GM12878 (cell line): ENCODE results near the gene OR2C1. TPM values are rescaled to one million over a fixed set of nuclear protein-coding genes. Genes with fewer than 3 reads are reported as not detected.

Experiments
- ATAC-seq: fragments of 200-7000 bp; cut with Tn5 transposase; 3 replicates; pipeline ENCODE4 v1.9.1; 2020; ENCODE audit warnings: mild to moderate bottlenecking, moderate library complexity
- BruUV-seq: library from RNA; stranded (reverse); fragments of 400-500 nt; replicated peaks from 2 replicates; lab custom pipeline; 2021; lab: Mats Ljungman, UMichigan
- CTCF ChIA-PET: fragments of 300-600 bp; sonication (Branson Sonifier 250); formaldehyde crosslinking; extraction: SDS; loops from one replicate; lab custom pipeline; 2021; ENCODE audit warnings: inconsistent platforms; lab: Yijun Ruan, JAX
- POLR2A ChIA-PET: fragments of 350-600 bp; formaldehyde crosslinking; extraction: SDS; loops from one replicate; lab custom pipeline; 2021; ENCODE audit warnings: inconsistent platforms; lab: Charles Lee
- RAD21 ChIA-PET: fragments of 300-600 bp; sonication (Branson Sonifier 250); formaldehyde crosslinking; loops from one replicate; lab custom pipeline; 2023; ENCODE audit warnings: antibody characterized with exemption; ENCODE audit not compliant: unreplicated experiment; lab: Charles Lee
- SMC1A ChIA-PET: fragments of 300-600 bp; sonication (Branson Sonifier 250); formaldehyde crosslinking; loops from one replicate; lab custom pipeline; 2023; ENCODE audit not compliant: unreplicated experiment, uncharacterized antibody; lab: Charles Lee
- DNase-seq: peaks from one replicate; pipeline ENCODE4 v3.0.0-alpha.2; 2011; ENCODE audit warnings: low read depth, low spot score
- FAIRE-seq: peaks from 3 replicates; lab custom pipeline; 2011; peaks lifted over from hg19 to GRCh38; lab: Jason Lieb, UNC
- H2AFZ ChIP-seq: 2 replicates; pipeline ENCODE4 v1.6.0; 2011; ENCODE audit warnings: low read depth, low read length, control low read depth; ENCODE audit not compliant: control insufficient read depth
- H3K27ac ChIP-seq: 2 replicates; pipeline ENCODE4 v1.5.1; 2011; ENCODE audit warnings: control low read depth; ENCODE audit not compliant: control insufficient read depth, insufficient read depth
- H3K27me3 ChIP-seq, 2 experiments: replicated peaks in 1 of 2; 2 replicates each; pipeline versions ENCODE4 v1.6.0 to v1.6.1; 2011; ENCODE audit warnings: low read length in 1 of 2; ENCODE audit not compliant: control insufficient read depth in 2 of 2, insufficient read depth in 2 of 2
- H3K36me3 ChIP-seq, 2 experiments: 2 replicates each; pipeline ENCODE4 v1.5.1; 2011; ENCODE audit warnings: low read length in 1 of 2; ENCODE audit not compliant: control insufficient read depth in 2 of 2, insufficient read depth in 2 of 2
- H3K4me1 ChIP-seq: 2 replicates; pipeline ENCODE4 v1.6.1; 2011; ENCODE audit warnings: mild to moderate bottlenecking, low read length, moderate library complexity, mixed read lengths; ENCODE audit not compliant: control insufficient read depth, insufficient read depth
- H3K4me2 ChIP-seq: 2 replicates; pipeline ENCODE4 v1.6.0; 2011; ENCODE audit warnings: control low read depth; ENCODE audit not compliant: control insufficient read depth, insufficient read depth
- H3K4me3 ChIP-seq: fragments of 200-600 bp; sonication (generic); 2 replicates; pipeline ENCODE4 v1.5.1; 2016
- H3K79me2 ChIP-seq: 2 replicates; pipeline ENCODE4 v1.6.0; 2011; ENCODE audit warnings: low read length; ENCODE audit not compliant: control insufficient read depth, insufficient read depth
- H3K9ac ChIP-seq: 2 replicates; pipeline ENCODE4 v1.8.0; 2011; ENCODE audit warnings: low read length, control low read depth, mixed read lengths; ENCODE audit not compliant: control insufficient read depth, insufficient read depth
- H3K9me3 ChIP-seq: replicated peaks from 3 replicates; pipeline ENCODE4 v1.5.1; 2011; ENCODE audit warnings: mild to moderate bottlenecking, low read length; ENCODE audit not compliant: control insufficient read depth, insufficient read depth
- H4K20me1 ChIP-seq: 2 replicates; pipeline ENCODE4 v1.6.0; 2011; ENCODE audit not compliant: control insufficient read depth, insufficient read depth
- EGR1 ChIP-seq, 2 experiments: IDR thresholded peaks; 1 replicate in 1 of 2; 2 replicates in 1 of 2; pipeline ENCODE4 v1.6.1; 2011 to 2012; ENCODE audit warnings: low read depth in 2 of 2, low read length in 2 of 2, borderline replicate concordance in 1 of 2, mild to moderate bottlenecking in 1 of 2, moderate library complexity in 1 of 2
- ESRRA ChIP-seq: IDR thresholded peaks from 2 replicates; pipeline ENCODE4 v1.6.1; 2012; ENCODE audit warnings: mild to moderate bottlenecking, low read length, improper control_type of control experiment
- GABPA ChIP-seq: IDR thresholded peaks from 2 replicates; pipeline ENCODE4 v1.6.1; 2014; ENCODE audit warnings: antibody characterized with exemption, low read depth, mild to moderate bottlenecking, inconsistent platforms
- HDGF ChIP-seq: fragments of 450-650 bp; IDR thresholded peaks from 2 replicates; pipeline ENCODE4 v1.6.1; 2016; ENCODE audit warnings: antibody characterized with exemption
- MEF2A ChIP-seq: IDR thresholded peaks from 2 replicates; pipeline ENCODE4 v1.6.1; 2011; ENCODE audit warnings: low read depth, mild to moderate bottlenecking, low read length, moderate library complexity; ENCODE audit not compliant: insufficient read depth
- NBN ChIP-seq: fragments of 450-650 bp; IDR thresholded peaks from 2 replicates; pipeline ENCODE4 v1.6.1; 2016
- SRF ChIP-seq, 2 experiments: IDR thresholded peaks; 2 replicates each; pipeline ENCODE4 v1.6.1; 2011; ENCODE audit warnings: low read depth in 2 of 2, low read length in 2 of 2, mild to moderate bottlenecking in 1 of 2, moderate library complexity in 1 of 2
- SUPT20H ChIP-seq: IDR thresholded peaks from 2 replicates; pipeline ENCODE4 v1.6.1; 2011; ENCODE audit warnings: low read depth, mild to moderate bottlenecking, low read length, moderate library complexity, borderline replicate concordance; ENCODE audit not compliant: control insufficient read depth
- YY1 ChIP-seq: IDR thresholded peaks from 2 replicates; pipeline ENCODE4 v1.6.1; 2011; ENCODE audit warnings: low read depth, mild to moderate bottlenecking, low read length
- ZNF207 ChIP-seq: fragments of 450-650 bp; IDR thresholded peaks from 2 replicates; pipeline ENCODE4 v1.6.1; 2014; ENCODE audit warnings: antibody characterized with exemption, mild to moderate bottlenecking, borderline replicate concordance
- ZZZ3 ChIP-seq: IDR thresholded peaks from 2 replicates; pipeline ENCODE4 v1.6.1; 2011; ENCODE audit warnings: low read depth; ENCODE audit not compliant: control insufficient read depth, insufficient read length
- WGBS: methylation state at CpG from one replicate; pipeline ENCODE4 v1.1.6; 2016; ENCODE audit warnings: low lambda C conversion rate; ENCODE audit not compliant: insufficient replicate concordance, insufficient coverage; ENCODE audit errors: missing lambda C conversion rate; 5-methylcytosine and 5-hydroxymethylcytosine counted together
- in situ Hi-C: fragments of 300-500 bp; cut with MboI; formaldehyde crosslinking; loops from 9 replicates; pipeline ENCODE4 v1.14.3; 2018; ENCODE audit warnings: mixed read lengths
- intact Hi-C: fragments of 100-400 bp; cut with micrococcal nuclease; formaldehyde crosslinking; loops from one replicate; pipeline ENCODE4 v1.14.2; 2022; ENCODE audit not compliant: unreplicated experiment
- polyA plus RNA-seq, 11 experiments: library from polyadenylated mRNA; depleted of rRNA in 4 of 11; unstranded in 6 of 11; stranded (reverse) in 5 of 11; fragments of >200 nt; fragmentation: Nextera tagmentation in 4 of 11; fragmentation: Illumina TruSeq in 1 of 11; extraction: Ambion mirVana in 4 of 11; extraction: Trizol in 1 of 11; gene quantifications; 1 replicate in 1 of 11; 2 replicates in 10 of 11; pipeline versions ENCODE4 v1.2.1 to v1.2.3, GENCODE V29; 2011 to 2016; ENCODE audit warnings: inconsistent platforms in 2 of 11, missing spikeins in 2 of 11, low read depth in 1 of 11
- total RNA-seq, 4 experiments: library from RNA; depleted of rRNA in 3 of 4; stranded (reverse); fragments of >200 nt in 3 of 4; fragmentation: Illumina TruSeq in 1 of 4; extraction: Trizol in 1 of 4; gene quantifications; 2 replicates each; pipeline versions ENCODE4 v1.2.1 to v1.2.3, GENCODE V29; 2013 to 2021
- TF ChIP-seq, protein P1 (sequence below): fragments of 450-650 bp; IDR thresholded peaks from 2 replicates; pipeline ENCODE4 v1.6.1; 2017; ENCODE audit warnings: mild to moderate bottlenecking, moderate library complexity
- TF ChIP-seq, protein P2 (sequence below): fragments of 450-650 bp; IDR thresholded peaks from 2 replicates; pipeline ENCODE4 v1.6.1; 2014; ENCODE audit warnings: mild to moderate bottlenecking

OR2C1 gene
- total and polyA plus RNA-seq, 10 of the 15 experiments (the other 5 are each of a cell fraction or from before 2014, with no cell fraction given) = 0.05 to 0.21 (median 0.14) TPM; not detected in 5

DNA sequence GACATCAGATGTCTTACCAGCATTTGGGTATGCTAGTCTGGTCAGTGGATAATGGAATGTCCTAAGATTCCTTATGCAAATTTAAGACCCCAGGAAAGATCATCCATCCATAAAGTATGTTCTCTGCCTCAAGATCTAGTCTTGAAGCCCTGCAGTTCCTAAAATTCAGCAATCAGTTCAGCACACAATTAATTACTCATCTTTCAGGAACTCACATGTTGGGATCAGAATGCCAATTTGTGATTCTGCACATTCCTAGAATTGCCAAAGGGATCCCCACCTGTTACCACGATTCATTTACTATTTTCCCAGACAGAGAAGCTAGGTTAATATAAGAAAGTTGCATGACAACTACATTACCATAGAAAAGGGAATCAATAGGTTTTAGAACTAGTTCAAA, 3.2 kb downstream of the OR2C1 start:
- in situ Hi-C loops (no loop called here), intact Hi-C loops (no loop called here)
- WGBS = 5% methylated on average over 1 of the region's 1 CpG
- H3K9ac ChIP-seq = no peak overlapping the region
- no peak overlapping the region for H3K27ac ChIP-seq
- H3K4me3 ChIP-seq = no peak overlapping the region
- no peaks in the 10 kb centered on the region for H3K36me3 ChIP-seq
- no peaks in the 10 kb centered on the region for H3K4me1 ChIP-seq
- H3K4me2 ChIP-seq = no peak overlapping the region
- no peaks in the 10 kb centered on the region; a peak in 1 of 4 replicates for H3K27me3 ChIP-seq
- no peak overlapping the region for H2AFZ ChIP-seq
- no peaks in the 10 kb centered on the region for H4K20me1 ChIP-seq
- ATAC-seq = no peak
- RAD21 ChIA-PET = no interaction called here
- POLR2A ChIA-PET = no interaction called here
- no peak for DNase-seq
- no peak for FAIRE-seq
- SMC1A ChIA-PET = interaction anchor here (0.5 kb wide), 1 partner anchor 150 kb away, joined by 3 read pairs; no protein-coding TSS in a partner anchor
- TF ChIP-seq ZZZ3 = no peak
- no peak for TF ChIP-seq YY1
- TF ChIP-seq SUPT20H = no peak
- no peak for TF ChIP-seq GABPA
- no peak for TF ChIP-seq MEF2A
- TF ChIP-seq ZNF207 = no peak
- no peak for TF ChIP-seq EGR1 (IDR thresholded peaks at IDR 0.05; ENCODE audit: borderline replicate concordance in 1 of 2, low read depth in 2 of 2, low read length in 2 of 2)
- TF ChIP-seq SRF (IDR thresholded peaks at IDR 0.05; ENCODE audit: low read depth in 2 of 2, low read length in 2 of 2) = no peak
- TF ChIP-seq NBN = no peak
- TF ChIP-seq, protein P1, sequence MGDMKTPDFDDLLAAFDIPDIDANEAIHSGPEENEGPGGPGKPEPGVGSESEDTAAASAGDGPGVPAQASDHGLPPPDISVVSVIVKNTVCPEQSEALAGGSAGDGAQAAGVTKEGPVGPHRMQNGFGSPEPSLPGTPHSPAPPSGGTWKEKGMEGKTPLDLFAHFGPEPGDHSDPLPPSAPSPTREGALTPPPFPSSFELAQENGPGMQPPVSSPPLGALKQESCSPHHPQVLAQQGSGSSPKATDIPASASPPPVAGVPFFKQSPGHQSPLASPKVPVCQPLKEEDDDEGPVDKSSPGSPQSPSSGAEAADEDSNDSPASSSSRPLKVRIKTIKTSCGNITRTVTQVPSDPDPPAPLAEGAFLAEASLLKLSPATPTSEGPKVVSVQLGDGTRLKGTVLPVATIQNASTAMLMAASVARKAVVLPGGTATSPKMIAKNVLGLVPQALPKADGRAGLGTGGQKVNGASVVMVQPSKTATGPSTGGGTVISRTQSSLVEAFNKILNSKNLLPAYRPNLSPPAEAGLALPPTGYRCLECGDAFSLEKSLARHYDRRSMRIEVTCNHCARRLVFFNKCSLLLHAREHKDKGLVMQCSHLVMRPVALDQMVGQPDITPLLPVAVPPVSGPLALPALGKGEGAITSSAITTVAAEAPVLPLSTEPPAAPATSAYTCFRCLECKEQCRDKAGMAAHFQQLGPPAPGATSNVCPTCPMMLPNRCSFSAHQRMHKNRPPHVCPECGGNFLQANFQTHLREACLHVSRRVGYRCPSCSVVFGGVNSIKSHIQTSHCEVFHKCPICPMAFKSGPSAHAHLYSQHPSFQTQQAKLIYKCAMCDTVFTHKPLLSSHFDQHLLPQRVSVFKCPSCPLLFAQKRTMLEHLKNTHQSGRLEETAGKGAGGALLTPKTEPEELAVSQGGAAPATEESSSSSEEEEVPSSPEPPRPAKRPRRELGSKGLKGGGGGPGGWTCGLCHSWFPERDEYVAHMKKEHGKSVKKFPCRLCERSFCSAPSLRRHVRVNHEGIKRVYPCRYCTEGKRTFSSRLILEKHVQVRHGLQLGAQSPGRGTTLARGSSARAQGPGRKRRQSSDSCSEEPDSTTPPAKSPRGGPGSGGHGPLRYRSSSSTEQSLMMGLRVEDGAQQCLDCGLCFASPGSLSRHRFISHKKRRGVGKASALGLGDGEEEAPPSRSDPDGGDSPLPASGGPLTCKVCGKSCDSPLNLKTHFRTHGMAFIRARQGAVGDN = no peak
- TF ChIP-seq HDGF = no peak
- TF ChIP-seq ESRRA = no peak
- TF ChIP-seq, protein P2, sequence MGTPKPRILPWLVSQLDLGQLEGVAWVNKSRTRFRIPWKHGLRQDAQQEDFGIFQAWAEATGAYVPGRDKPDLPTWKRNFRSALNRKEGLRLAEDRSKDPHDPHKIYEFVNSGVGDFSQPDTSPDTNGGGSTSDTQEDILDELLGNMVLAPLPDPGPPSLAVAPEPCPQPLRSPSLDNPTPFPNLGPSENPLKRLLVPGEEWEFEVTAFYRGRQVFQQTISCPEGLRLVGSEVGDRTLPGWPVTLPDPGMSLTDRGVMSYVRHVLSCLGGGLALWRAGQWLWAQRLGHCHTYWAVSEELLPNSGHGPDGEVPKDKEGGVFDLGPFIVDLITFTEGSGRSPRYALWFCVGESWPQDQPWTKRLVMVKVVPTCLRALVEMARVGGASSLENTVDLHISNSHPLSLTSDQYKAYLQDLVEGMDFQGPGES = no peak
- CTCF ChIA-PET = interaction anchor here (1.1 kb wide), 1 partner anchor 77 kb away, joined by 3 read pairs; no protein-coding TSS in a partner anchor
- H3K9me3 ChIP-seq = peaks cover under 1% of the 10 kb centered on the region; the same call in 2 of the 3 replicates
- no peaks in the 10 kb centered on the region for H3K79me2 ChIP-seq
- no TSS peak for BruUV-seq
